ENCODE measurements around the gene IRF9.

The IRF9 gene

GRCh38 chr14:24116128-24116814 is 44.8 kb upstream of the IRF9 start:
- no peak overlapping the region for H3K4me3 ChIP-seq (replicated peaks; ENCODE audit: low read depth, low read length)

GRCh38 chr14:24117179-24117578 is 43.9 kb upstream of the IRF9 start:
- DNase-seq (ENCODE audit: low read depth), result no peak
- no peak overlapping the region for H3K4me3 ChIP-seq (replicated peaks; ENCODE audit: low read depth, low read length)
- TF ChIP-seq CTCF (IDR thresholded peaks at IDR 0.05; ENCODE audit: low read length, missing control alignments), result no peak

More at GRCh38 chr14:24116128-24116814, 44.8 kb upstream of the IRF9 start:
- no peak for TF ChIP-seq CTCF (IDR thresholded peaks at IDR 0.05; ENCODE audit: low read length, missing control alignments)
- no peak for DNase-seq (ENCODE audit: low read depth)

GRCh38 chr14:24119691-24120090 is 41.4 kb upstream of the IRF9 start:
- no peak for DNase-seq (ENCODE audit: low read depth)
- TF ChIP-seq CTCF (IDR thresholded peaks at IDR 0.05; ENCODE audit: low read length, missing control alignments), result no peak
- H3K4me3 ChIP-seq (replicated peaks; ENCODE audit: low read depth, low read length), result no peak overlapping the region

GRCh38 chr14:24121210-24121609 is 39.9 kb upstream of the IRF9 start:
- no peak overlapping the region for H3K4me3 ChIP-seq (replicated peaks; ENCODE audit: low read depth, low read length)
- TF ChIP-seq CTCF (IDR thresholded peaks at IDR 0.05; ENCODE audit: low read length, missing control alignments), result no peak
- DNase-seq (ENCODE audit: low read depth), result no peak

- no peak for TF ChIP-seq CTCF (IDR thresholded peaks at IDR 0.05; ENCODE audit: low read length, missing control alignments)
- no peak for DNase-seq (ENCODE audit: low read depth)
- no peak overlapping the region for H3K4me3 ChIP-seq (replicated peaks; ENCODE audit: low read depth, low read length)
These were observed 38.6 kb upstream of the IRF9 start for GRCh38 chr14:24122416-24122815.

- no peak for DNase-seq (ENCODE audit: low read depth)
- no peak for TF ChIP-seq CTCF (IDR thresholded peaks at IDR 0.05; ENCODE audit: low read length, missing control alignments)
- no peak overlapping the region for H3K4me3 ChIP-seq (replicated peaks; ENCODE audit: low read depth, low read length)
These were observed 38.2 kb upstream of the IRF9 start for GRCh38 chr14:24122898-24123297.
